ENCODE measurements around the gene SCN5A. TPM values are rescaled to one million over a fixed set of nuclear protein-coding genes. Genes with fewer than 3 reads are reported as not detected.

Gene SCN5A
- polyA plus RNA-seq, 12 donors, result 2.0 to 9.3 (median 6.7) TPM; not detected in 1

- DNase-seq, result no peak
These were observed 25.9 kb downstream of the SCN5A start for GRCh38 chr3:38623539-38623938.

DNA sequence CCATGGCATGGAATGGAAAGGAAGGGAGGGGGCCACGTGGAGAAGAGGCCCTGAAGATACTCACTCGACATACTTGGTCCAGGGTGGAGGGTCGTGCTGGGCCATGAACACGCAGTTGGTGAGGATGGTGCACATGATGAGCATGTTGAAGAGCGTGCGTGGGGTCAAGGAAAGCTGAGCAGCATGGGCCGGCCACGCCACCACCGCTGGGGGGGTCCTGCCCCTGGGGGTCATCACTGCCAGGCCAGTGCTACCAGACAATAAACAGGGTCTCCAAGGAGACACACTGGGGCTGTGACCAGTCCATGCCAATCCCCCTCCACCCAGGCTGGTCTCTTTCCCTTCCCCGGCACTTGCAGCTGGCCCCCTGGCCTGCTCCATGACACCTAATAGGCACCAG lies 27.2 kb downstream of the SCN5A start:
- no peak for DNase-seq

DNA sequence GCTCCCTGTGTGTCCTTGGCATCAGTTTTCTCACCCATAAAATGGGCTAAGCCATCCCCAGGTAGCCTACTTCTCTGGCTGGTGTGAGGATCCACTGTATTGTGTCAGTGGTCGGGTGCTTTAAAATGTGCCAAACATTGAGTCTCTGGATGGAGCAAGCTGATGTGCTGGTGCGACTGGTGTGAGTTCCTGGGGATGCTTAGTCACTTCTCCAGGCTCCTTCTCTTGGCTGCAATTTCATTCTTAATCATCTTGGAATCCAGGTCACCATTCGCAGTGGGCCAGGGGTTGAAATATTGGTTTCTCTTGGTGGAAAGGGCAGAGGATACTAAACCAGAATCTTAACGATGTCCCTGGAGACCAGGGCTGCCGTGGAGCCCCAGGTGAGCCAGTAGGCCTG lies 29.3 kb downstream of the SCN5A start:
- DNase-seq, result no peak

DNA sequence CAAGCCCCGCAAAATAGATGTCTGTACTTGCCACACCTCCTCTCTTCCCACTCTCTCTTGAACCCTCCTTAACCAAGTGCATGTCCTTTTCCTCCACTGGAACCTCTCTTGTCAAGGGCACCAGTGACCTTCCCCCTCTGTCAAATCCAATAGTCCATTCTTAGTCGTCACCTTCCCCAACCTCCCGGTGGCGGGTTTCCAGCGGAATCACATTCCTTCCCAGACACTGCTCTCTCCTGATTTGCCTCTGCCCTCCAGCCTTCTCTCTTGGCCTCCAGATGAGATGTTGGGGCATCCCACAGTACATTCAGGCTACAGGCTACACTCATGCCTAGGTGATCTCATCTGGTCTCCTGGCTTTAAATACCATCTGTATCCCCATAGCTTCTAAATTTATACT lies 31.1 kb downstream of the SCN5A start:
- no peak for DNase-seq

- no peak for DNase-seq
These were observed 31.9 kb downstream of the SCN5A start for GRCh38 chr3:38617586-38617985.

- DNase-seq, result no peak
These were observed 32.4 kb downstream of the SCN5A start for GRCh38 chr3:38617137-38617536.

DNA sequence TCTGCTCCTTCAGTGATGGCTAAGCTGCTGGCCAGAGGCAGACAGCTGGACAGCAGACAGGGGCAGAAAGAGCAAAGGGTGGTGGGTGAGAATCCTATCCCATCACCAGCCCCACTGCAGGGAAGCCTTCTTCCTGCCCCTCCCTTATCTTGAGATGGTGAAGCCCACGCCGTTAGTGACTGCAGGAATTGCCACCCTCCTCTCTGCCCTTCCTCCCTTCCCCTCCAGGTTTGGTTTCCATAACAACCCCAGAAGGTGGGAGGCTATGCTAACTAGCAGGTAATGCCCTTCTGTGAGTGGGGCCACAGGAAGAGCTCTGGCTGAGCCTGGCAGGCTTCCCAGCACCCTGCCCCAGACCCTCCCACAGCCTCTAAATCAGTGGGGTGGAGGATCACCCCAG lies 32.8 kb downstream of the SCN5A start:
- DNase-seq, result no peak

DNA sequence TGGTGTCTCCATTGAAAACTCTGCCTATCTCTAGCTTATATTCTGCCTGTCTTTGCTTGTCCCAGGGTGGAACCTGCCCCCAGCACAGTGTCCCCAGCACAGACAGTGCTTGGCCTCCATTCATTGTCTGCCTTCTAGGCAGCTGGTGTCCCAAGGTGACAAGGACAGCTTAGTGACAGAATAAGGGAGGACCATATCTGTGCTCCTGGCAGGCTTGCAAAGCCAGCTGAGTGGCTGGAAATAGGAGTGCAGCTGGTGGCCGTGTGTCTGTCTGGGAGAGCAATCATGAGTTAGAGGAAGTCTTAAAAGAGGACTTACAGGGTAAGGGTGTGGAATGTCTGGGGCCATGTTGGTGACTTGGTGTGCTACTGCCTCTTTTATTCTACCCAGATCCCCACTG lies 33.4 kb downstream of the SCN5A start:
- DNase-seq, result no peak

- DNase-seq, result no peak
These were observed 34.7 kb downstream of the SCN5A start for GRCh38 chr3:38614651-38615352.

- DNase-seq, result no peak
These were observed 35.4 kb downstream of the SCN5A start for GRCh38 chr3:38614091-38614490.

- no peak for DNase-seq
These were observed 36.1 kb downstream of the SCN5A start for GRCh38 chr3:38613426-38613825.

GRCh38 chr3:38611866-38612265 lies 37.6 kb downstream of the SCN5A start:
- DNase-seq, result no peak

GRCh38 chr3:38610934-38611333 lies 38.6 kb downstream of the SCN5A start:
- DNase-seq, result no peak

- no peak for DNase-seq
These were observed 39.1 kb downstream of the SCN5A start for GRCh38 chr3:38610436-38610835.

DNA sequence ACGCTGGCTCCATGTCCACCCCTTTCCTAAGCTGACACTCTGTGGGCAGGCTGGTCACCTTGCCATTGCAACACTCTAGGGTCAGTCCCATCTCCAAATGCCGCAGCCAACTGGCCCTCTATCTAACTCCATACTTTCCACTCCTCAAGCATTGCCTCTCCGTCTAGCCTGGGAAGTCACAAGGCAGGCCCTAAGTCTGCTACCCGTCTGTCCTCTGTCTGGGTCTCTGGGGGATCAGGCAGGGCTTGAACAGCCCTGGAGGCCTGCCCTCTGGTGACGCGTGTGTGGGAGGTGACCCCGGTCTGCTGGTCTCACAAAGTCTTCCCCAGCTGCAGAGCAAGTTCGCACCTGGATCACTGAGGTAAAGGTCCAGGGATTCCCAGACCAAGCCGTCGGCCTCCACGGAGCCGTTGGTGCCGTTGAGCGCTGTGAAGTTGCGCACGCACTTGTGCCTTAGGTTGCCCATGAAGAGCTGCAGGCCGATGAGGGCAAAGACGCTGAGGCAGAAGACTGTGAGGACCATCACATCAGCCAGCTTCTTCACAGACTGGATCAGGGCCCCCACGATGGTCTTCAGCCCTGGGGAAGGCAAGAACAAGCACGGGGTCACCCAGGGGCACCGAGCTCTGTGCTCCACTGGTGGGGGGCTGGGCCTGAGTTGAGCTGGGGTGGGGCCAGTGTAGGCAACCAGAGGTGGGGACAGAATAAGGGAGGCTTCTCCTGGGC lies 39.9 kb downstream of the SCN5A start:
- DNase-seq, result no peak

GRCh38 chr3:38608961-38609360 lies 40.5 kb downstream of the SCN5A start:
- DNase-seq, result no peak

- DNase-seq, result no peak
These were observed 41.3 kb downstream of the SCN5A start for GRCh38 chr3:38608086-38608775.

GRCh38 chr3:38606561-38606960 lies 42.9 kb downstream of the SCN5A start:
- DNase-seq, result no peak

- DNase-seq, result no peak
These were observed 43.5 kb downstream of the SCN5A start for GRCh38 chr3:38605981-38606380.

DNA sequence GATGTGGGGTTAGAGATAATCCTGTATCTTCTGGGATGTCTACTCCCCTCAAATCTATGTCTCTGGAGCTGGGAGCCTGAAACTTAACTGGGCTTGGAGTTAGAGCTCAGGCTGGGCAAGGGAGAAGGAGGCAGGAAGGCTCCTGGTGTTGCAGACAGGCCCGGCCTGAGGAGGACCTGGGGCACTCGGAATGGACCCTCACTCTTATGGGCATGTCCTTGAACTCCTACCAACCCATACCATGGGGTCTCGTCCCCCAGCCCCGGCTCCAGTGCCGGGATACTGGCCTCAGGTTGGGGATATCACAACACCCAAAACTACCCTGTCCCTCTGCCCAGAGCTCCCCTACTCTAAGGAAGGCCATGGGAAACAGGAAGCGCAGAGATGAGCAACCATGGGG lies 45.2 kb downstream of the SCN5A start:
- no peak for DNase-seq

GRCh38 chr3:38603731-38604131 lies 45.8 kb downstream of the SCN5A start:
- no peak for DNase-seq

GRCh38 chr3:38602576-38603250 lies 46.8 kb downstream of the SCN5A start:
- no peak for DNase-seq
